CD4-positive, alpha-beta memory T cell (primary cell): ENCODE results near the gene AKT1. TPM values are rescaled to one million over a fixed set of nuclear protein-coding genes. Genes with fewer than 3 reads are reported as not detected.

ENCODE experiments used
- CTCF ChIA-PET: fragments of 350-600 bp; sonication (Branson Sonifier 250); formaldehyde crosslinking; loops from one replicate; lab custom pipeline; 2021; ENCODE audit warnings: inconsistent platforms; ENCODE audit not compliant: partially characterized antibody; lab: Charles Lee
- POLR2A ChIA-PET: fragments of 350-600 bp; sonication (Branson Sonifier 250); formaldehyde crosslinking; loops from one replicate; lab custom pipeline; 2021; ENCODE audit not compliant: partially characterized antibody; lab: Charles Lee
- DNase-seq, 5 donors: peaks; one replicate each; pipeline versions ENCODE4 v3.0.0 to v3.0.0-alpha.2; 2020 to 2022; ENCODE audit warnings: mixed read lengths in 1 of 5
- H3K27ac ChIP-seq: one replicate; pipeline ENCODE4 v1.7.0; 2013; ENCODE audit warnings: low read depth, low read length
- H3K27me3 ChIP-seq: 2 replicates; pipeline ENCODE4 v1.7.0; 2013; ENCODE audit warnings: mild to moderate bottlenecking, low read length, moderate library complexity; ENCODE audit not compliant: insufficient read depth
- H3K36me3 ChIP-seq: 2 replicates; pipeline ENCODE4 v1.7.0; 2013; ENCODE audit warnings: mild to moderate bottlenecking, low read length, moderate library complexity; ENCODE audit not compliant: insufficient read depth
- H3K4me1 ChIP-seq: 2 replicates; pipeline ENCODE4 v1.7.0; 2013; ENCODE audit warnings: mild to moderate bottlenecking, low read length, moderate library complexity; ENCODE audit not compliant: insufficient read depth
- H3K4me3 ChIP-seq, 2 donors: one replicate each; pipeline ENCODE4 v1.7.0; 2013; ENCODE audit warnings: low read length in 2 of 2, mild to moderate bottlenecking in 1 of 2
- H3K9me3 ChIP-seq, 2 donors: one replicate each; pipeline ENCODE4 v1.7.0; 2013; ENCODE audit warnings: low read length in 2 of 2, control low read depth in 1 of 2; ENCODE audit not compliant: control insufficient read depth in 1 of 2
- H3K27ac Mint-ChIP-seq, 7 donors: one replicate each; pipeline ENCODE4 v1.8.0; 2020 to 2021; ENCODE audit warnings: mixed read lengths in 7 of 7, mild to moderate bottlenecking in 6 of 7, inconsistent platforms in 3 of 7, moderate library complexity in 3 of 7
- H3K27me3 Mint-ChIP-seq, 2 donors: one replicate each; pipeline ENCODE4 v1.8.0; 2020 to 2021; ENCODE audit warnings: mixed read lengths in 2 of 2
- H3K36me3 Mint-ChIP-seq, 2 donors: one replicate each; pipeline ENCODE4 v1.8.0; 2020 to 2021; ENCODE audit warnings: mixed read lengths in 2 of 2, inconsistent platforms in 1 of 2, mild to moderate bottlenecking in 1 of 2
- H3K4me1 Mint-ChIP-seq, 4 donors: one replicate each; pipeline ENCODE4 v1.8.0; 2020 to 2021; ENCODE audit warnings: mixed read lengths in 4 of 4, mild to moderate bottlenecking in 1 of 4
- H3K4me3 Mint-ChIP-seq, 8 donors: one replicate each; pipeline ENCODE4 v1.8.0; 2020 to 2021; ENCODE audit warnings: mixed read lengths in 8 of 8, mild to moderate bottlenecking in 7 of 8, moderate library complexity in 6 of 8, inconsistent platforms in 3 of 8
- H3K9me3 Mint-ChIP-seq, 8 donors: one replicate each; pipeline ENCODE4 v1.8.0; 2020 to 2021; ENCODE audit warnings: mixed read lengths in 8 of 8, mild to moderate bottlenecking in 5 of 8, inconsistent platforms in 3 of 8, moderate library complexity in 1 of 8
- intact Hi-C: fragments of 100-400 bp; cut with micrococcal nuclease; formaldehyde crosslinking; loops from one replicate; pipeline ENCODE4 v1.15.1; 2023
- polyA plus RNA-seq, 2 donors: library from polyadenylated mRNA; unstranded; fragments of 300-500 nt; fragmentation: Illumina TruSeq; gene quantifications; one replicate each; pipeline ENCODE4 v1.2.3, GENCODE V29; 2021
- total RNA-seq, 2 experiments: library from RNA; stranded (reverse); gene quantifications; one replicate each; pipeline ENCODE4 v1.2.3, GENCODE V29; 2021

The AKT1 gene
- total and polyA plus RNA-seq, 4 experiments from 2014 or later: 5.3 to 90.5 (median 56.1) TPM

GRCh38 chr14:104734601-104734990 is 61.0 kb downstream of the AKT1 start:
- Histone ChIP-seq H3K4me3 (no peak overlapping the region), H3K4me1 (no peaks in the 10 kb centered on the region), H3K9me3 (no peaks in the 10 kb centered on the region), H3K36me3 (no peaks in the 10 kb centered on the region), H3K27me3 (no peaks in the 10 kb centered on the region), H3K27ac (no peak overlapping the region)
- DNase-seq: no peak
- Mint-ChIP-seq H3K4me3 (no peak overlapping the region), H3K9me3 (no peaks in the 10 kb centered on the region), H3K36me3 (no peaks in the 10 kb centered on the region), H3K4me1 (no peaks in the 10 kb centered on the region), H3K27me3 (peaks cover 0 to 1% of the 10 kb centered on the region in 2 donors), H3K27ac (no peak overlapping the region)
- intact Hi-C loops: no loop called here
- CTCF ChIA-PET: no interaction called here
- POLR2A ChIA-PET: no interaction called here

- Histone ChIP-seq H3K27ac (no peak overlapping the region), H3K36me3 (no peaks in the 10 kb centered on the region), H3K4me1 (no peaks in the 10 kb centered on the region), H3K9me3 (no peaks in the 10 kb centered on the region), H3K27me3 (no peaks in the 10 kb centered on the region), H3K4me3 (no peak overlapping the region)
- ChIA-PET POLR2A (no interaction called here), CTCF (no interaction called here)
- H3K4me3 Mint-ChIP-seq: no peak overlapping the region
- H3K27ac Mint-ChIP-seq: no peak overlapping the region
- H3K36me3 Mint-ChIP-seq: no peaks in the 10 kb centered on the region
- intact Hi-C loops: no loop called here
- H3K9me3 Mint-ChIP-seq: peaks cover 0 to 1% (median 0%) of the 10 kb centered on the region in 8 donors
- peaks cover 0 to 1% of the 10 kb centered on the region in 2 donors for H3K27me3 Mint-ChIP-seq
- H3K4me1 Mint-ChIP-seq: no peaks in the 10 kb centered on the region
- no peak for DNase-seq
These were observed 61.4 kb downstream of the AKT1 start for GRCh38 chr14:104734051-104734587.

- intact Hi-C loops: no loop called here
- H3K36me3 ChIP-seq: no peaks in the 10 kb centered on the region
- H3K27me3 ChIP-seq: no peaks in the 10 kb centered on the region
- Mint-ChIP-seq H3K4me3 (no peak overlapping the region), H3K27ac (no peak overlapping the region), H3K27me3 (peaks cover 0 to 1% of the 10 kb centered on the region in 2 donors), H3K36me3 (no peaks in the 10 kb centered on the region), H3K9me3 (peaks cover 0 to 3% (median 0%) of the 10 kb centered on the region in 8 donors), H3K4me1 (no peaks in the 10 kb centered on the region)
- no peak overlapping the region for H3K4me3 ChIP-seq
- no peak for DNase-seq
- no peaks in the 10 kb centered on the region for H3K4me1 ChIP-seq
- POLR2A ChIA-PET: no interaction called here
- CTCF ChIA-PET: no interaction called here
- no peaks in the 10 kb centered on the region for H3K9me3 ChIP-seq
- H3K27ac ChIP-seq: no peak overlapping the region
These were observed 62.4 kb downstream of the AKT1 start for GRCh38 chr14:104732931-104733681.

GRCh38 chr14:104732355-104732804 is 63.2 kb downstream of the AKT1 start:
- H3K4me3 Mint-ChIP-seq: no peak overlapping the region
- no peaks in the 10 kb centered on the region for H3K36me3 ChIP-seq
- H3K27ac Mint-ChIP-seq: no peak overlapping the region
- no peaks in the 10 kb centered on the region for H3K36me3 Mint-ChIP-seq
- H3K27me3 Mint-ChIP-seq: peaks cover 0 to 1% of the 10 kb centered on the region in 2 donors
- ChIA-PET POLR2A (no interaction called here), CTCF (no interaction called here)
- peaks cover 0 to 3% (median 0%) of the 10 kb centered on the region in 8 donors for H3K9me3 Mint-ChIP-seq
- DNase-seq: no peak
- H3K9me3 ChIP-seq: no peaks in the 10 kb centered on the region
- no peaks in the 10 kb centered on the region for H3K4me1 ChIP-seq
- H3K27me3 ChIP-seq: no peaks in the 10 kb centered on the region
- intact Hi-C loops: no loop called here
- H3K4me3 ChIP-seq: no peak overlapping the region
- no peaks in the 10 kb centered on the region for H3K4me1 Mint-ChIP-seq
- no peak overlapping the region for H3K27ac ChIP-seq

GRCh38 chr14:104731320-104732294 is 63.9 kb downstream of the AKT1 start:
- H3K27me3 ChIP-seq: no peaks in the 10 kb centered on the region
- no peaks in the 10 kb centered on the region for H3K9me3 ChIP-seq
- Mint-ChIP-seq H3K36me3 (no peaks in the 10 kb centered on the region), H3K9me3 (peaks cover 0 to 3% (median 0%) of the 10 kb centered on the region in 8 donors), H3K27me3 (no peaks in the 10 kb centered on the region), H3K4me3 (no peak overlapping the region), H3K27ac (no peak overlapping the region), H3K4me1 (no peaks in the 10 kb centered on the region)
- intact Hi-C loops: no loop called here
- no peak overlapping the region for H3K27ac ChIP-seq
- H3K36me3 ChIP-seq: no peaks in the 10 kb centered on the region
- no peaks in the 10 kb centered on the region for H3K4me1 ChIP-seq
- no peak for DNase-seq
- CTCF ChIA-PET: no interaction called here
- H3K4me3 ChIP-seq: no peak overlapping the region
- POLR2A ChIA-PET: no interaction called here

GRCh38 chr14:104730487-104730886 is 65.1 kb downstream of the AKT1 start:
- H3K4me3 ChIP-seq: no peak overlapping the region
- peaks cover 0 to 3% (median 0%) of the 10 kb centered on the region in 8 donors for H3K9me3 Mint-ChIP-seq
- no peak for DNase-seq
- no peaks in the 10 kb centered on the region for H3K27me3 Mint-ChIP-seq
- H3K4me1 ChIP-seq: no peaks in the 10 kb centered on the region
- ChIA-PET POLR2A (no interaction called here), CTCF (no interaction called here)
- no peaks in the 10 kb centered on the region for H3K9me3 ChIP-seq
- no peaks in the 10 kb centered on the region for H3K4me1 Mint-ChIP-seq
- no peak overlapping the region for H3K27ac ChIP-seq
- H3K4me3 Mint-ChIP-seq: no peak overlapping the region
- H3K36me3 Mint-ChIP-seq: no peaks in the 10 kb centered on the region
- no peaks in the 10 kb centered on the region for H3K36me3 ChIP-seq
- H3K27me3 ChIP-seq: no peaks in the 10 kb centered on the region
- no peak overlapping the region for H3K27ac Mint-ChIP-seq
- intact Hi-C loops: no loop called here

GRCh38 chr14:104729835-104730181 is 65.7 kb downstream of the AKT1 start:
- H3K36me3 ChIP-seq: no peaks in the 10 kb centered on the region
- DNase-seq: no peak
- intact Hi-C loops: no loop called here
- no peaks in the 10 kb centered on the region for H3K9me3 ChIP-seq
- H3K4me3 ChIP-seq: no peak overlapping the region
- peaks cover under 1% of the 10 kb centered on the region for H3K4me1 ChIP-seq
- H3K27ac Mint-ChIP-seq: no peak overlapping the region
- H3K4me3 Mint-ChIP-seq: no peak overlapping the region
- ChIA-PET POLR2A (no interaction called here), CTCF (no interaction called here)
- no peak overlapping the region for H3K27ac ChIP-seq
- H3K27me3 ChIP-seq: no peaks in the 10 kb centered on the region
- H3K9me3 Mint-ChIP-seq: peaks cover 0 to 3% (median 0%) of the 10 kb centered on the region in 8 donors
- H3K36me3 Mint-ChIP-seq: no peaks in the 10 kb centered on the region
- H3K27me3 Mint-ChIP-seq: no peaks in the 10 kb centered on the region
- H3K4me1 Mint-ChIP-seq: no peaks in the 10 kb centered on the region
